Stimulated activated CD8-positive, alpha-beta memory T cell treated with anti-CD3 and anti-CD28 coated beads, Interleukin-4, amount 100 ng/mL, for 4 hours (primary cell): ENCODE measurements around the gene ADORA2A.

Source experiments
- DNase-seq, 2 donors: peaks; one replicate each; pipeline ENCODE4 v3.0.0-alpha.2; 2020; ENCODE audit warnings: low read depth in 2 of 2, low spot score in 1 of 2

The ADORA2A gene

GRCh38 chr22:24445481-24446259 lies 18.3 kb downstream of the ADORA2A start:
- peak in 1 of 2 donors; percentile 26 for DNase-seq

- DNase-seq, result no peak
Measured at GRCh38 chr22:24446260-24446611, 18.8 kb downstream of the ADORA2A start.

- DNase-seq, result no peak
Measured at GRCh38 chr22:24450610-24451009, 23.2 kb downstream of the ADORA2A start.

GRCh38 chr22:24451162-24451561 lies 23.8 kb downstream of the ADORA2A start:
- DNase-seq, result no peak

- no peak for DNase-seq
Measured at GRCh38 chr22:24453853-24454252, 26.5 kb downstream of the ADORA2A start.

GRCh38 chr22:24455039-24455438 lies 27.6 kb downstream of the ADORA2A start:
- DNase-seq, result no peak

GRCh38 chr22:24455751-24456426 lies 28.5 kb downstream of the ADORA2A start:
- DNase-seq, result no peak

- no peak for DNase-seq
Measured at GRCh38 chr22:24457894-24458420, 30.6 kb downstream of the ADORA2A start.

- no peak for DNase-seq
Measured at GRCh38 chr22:24459911-24460310, 32.5 kb downstream of the ADORA2A start.

GRCh38 chr22:24460418-24461089 lies 33.2 kb downstream of the ADORA2A start:
- no peak for DNase-seq

- no peak for DNase-seq
Measured at GRCh38 chr22:24463071-24463760, 35.8 kb downstream of the ADORA2A start.

- DNase-seq, result no peak
Measured at GRCh38 chr22:24465566-24465965, 38.2 kb downstream of the ADORA2A start.

GRCh38 chr22:24465975-24466374 lies 38.6 kb downstream of the ADORA2A start:
- DNase-seq, result no peak

- no peak for DNase-seq
Measured at GRCh38 chr22:24466716-24467328, 39.4 kb downstream of the ADORA2A start.

GRCh38 chr22:24467340-24467739 lies 39.9 kb downstream of the ADORA2A start:
- DNase-seq, result no peak

- DNase-seq, result no peak
Measured at GRCh38 chr22:24471570-24471969, 44.2 kb downstream of the ADORA2A start.

GRCh38 chr22:24473284-24473683 lies 45.9 kb downstream of the ADORA2A start:
- DNase-seq, result no peak

- no peak for DNase-seq
Measured at GRCh38 chr22:24474221-24474620, 46.8 kb downstream of the ADORA2A start.

- no peak for DNase-seq
Measured at GRCh38 chr22:24474649-24475255, 47.4 kb downstream of the ADORA2A start.

- DNase-seq, result no peak
Measured at GRCh38 chr22:24481641-24482040, 54.2 kb downstream of the ADORA2A start.
